HG03159 (cell line): Measurements from ENCODE around the gene TRIM54.
"Not testable (repeated sequence)": the region's sequence is repeated elsewhere in the genome, so short reads cannot be mapped to it uniquely, and the experiment has no call there.

Experiments used
- ATAC-seq: cut with Tn5 transposase; IDR thresholded peaks from one replicate; pipeline ENCODE4 v1.9.1; 2021; ENCODE audit warnings: mild to moderate bottlenecking, moderate library complexity; ENCODE audit not compliant: unreplicated experiment

Gene TRIM54

GRCh38 chr2:27280826-27281225 lies 1.4 kb upstream of the TRIM54 start:
- no peak for ATAC-seq

- ATAC-seq = no peak
Measured at GRCh38 chr2:27281442-27281841, 787 bp upstream of the TRIM54 start.

- no peak for ATAC-seq
Measured at GRCh38 chr2:27282892-27283291, 663 bp downstream of the TRIM54 start.

GRCh38 chr2:27284996-27285395 lies 2.8 kb downstream of the TRIM54 start:
- no peak for ATAC-seq

- ATAC-seq = no peak
Measured at GRCh38 chr2:27285481-27285880, 3.3 kb downstream of the TRIM54 start.

GRCh38 chr2:27288610-27289009 lies 6.4 kb downstream of the TRIM54 start:
- ATAC-seq = no peak

- ATAC-seq = no peak
Measured at GRCh38 chr2:27290549-27290948, 8.3 kb downstream of the TRIM54 start.

GRCh38 chr2:27291865-27292264 lies 9.6 kb downstream of the TRIM54 start:
- ATAC-seq = no peak

- no peak for ATAC-seq
Measured at GRCh38 chr2:27294928-27295327, 12.7 kb downstream of the TRIM54 start.

- no peak for ATAC-seq
Measured at GRCh38 chr2:27296481-27296880, 14.3 kb downstream of the TRIM54 start.

- no peak for ATAC-seq
Measured at GRCh38 chr2:27297195-27297594, 15.0 kb downstream of the TRIM54 start.

- ATAC-seq = no peak
Measured at GRCh38 chr2:27298391-27299080, 16.3 kb downstream of the TRIM54 start.

GRCh38 chr2:27300606-27301005 lies 18.4 kb downstream of the TRIM54 start:
- ATAC-seq = not testable (repeated sequence)

- ATAC-seq = no peak
Measured at GRCh38 chr2:27303093-27304025, 21.1 kb downstream of the TRIM54 start.

- ATAC-seq = no peak
Measured at GRCh38 chr2:27304488-27305240, 22.4 kb downstream of the TRIM54 start.

- no peak for ATAC-seq
Measured at GRCh38 chr2:27305516-27305915, 23.3 kb downstream of the TRIM54 start.

- no peak for ATAC-seq
Measured at GRCh38 chr2:27306136-27306535, 23.9 kb downstream of the TRIM54 start.

- ATAC-seq = no peak
Measured at GRCh38 chr2:27306573-27307286, 24.5 kb downstream of the TRIM54 start.

GRCh38 chr2:27307287-27307544 lies 25.0 kb downstream of the TRIM54 start:
- ATAC-seq = no peak

GRCh38 chr2:27307545-27308358 lies 25.5 kb downstream of the TRIM54 start:
- ATAC-seq = no peak
